ENCODE data around the gene POU4F2.

Gene POU4F2, protein sequence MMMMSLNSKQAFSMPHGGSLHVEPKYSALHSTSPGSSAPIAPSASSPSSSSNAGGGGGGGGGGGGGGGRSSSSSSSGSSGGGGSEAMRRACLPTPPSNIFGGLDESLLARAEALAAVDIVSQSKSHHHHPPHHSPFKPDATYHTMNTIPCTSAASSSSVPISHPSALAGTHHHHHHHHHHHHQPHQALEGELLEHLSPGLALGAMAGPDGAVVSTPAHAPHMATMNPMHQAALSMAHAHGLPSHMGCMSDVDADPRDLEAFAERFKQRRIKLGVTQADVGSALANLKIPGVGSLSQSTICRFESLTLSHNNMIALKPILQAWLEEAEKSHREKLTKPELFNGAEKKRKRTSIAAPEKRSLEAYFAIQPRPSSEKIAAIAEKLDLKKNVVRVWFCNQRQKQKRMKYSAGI

DNA sequence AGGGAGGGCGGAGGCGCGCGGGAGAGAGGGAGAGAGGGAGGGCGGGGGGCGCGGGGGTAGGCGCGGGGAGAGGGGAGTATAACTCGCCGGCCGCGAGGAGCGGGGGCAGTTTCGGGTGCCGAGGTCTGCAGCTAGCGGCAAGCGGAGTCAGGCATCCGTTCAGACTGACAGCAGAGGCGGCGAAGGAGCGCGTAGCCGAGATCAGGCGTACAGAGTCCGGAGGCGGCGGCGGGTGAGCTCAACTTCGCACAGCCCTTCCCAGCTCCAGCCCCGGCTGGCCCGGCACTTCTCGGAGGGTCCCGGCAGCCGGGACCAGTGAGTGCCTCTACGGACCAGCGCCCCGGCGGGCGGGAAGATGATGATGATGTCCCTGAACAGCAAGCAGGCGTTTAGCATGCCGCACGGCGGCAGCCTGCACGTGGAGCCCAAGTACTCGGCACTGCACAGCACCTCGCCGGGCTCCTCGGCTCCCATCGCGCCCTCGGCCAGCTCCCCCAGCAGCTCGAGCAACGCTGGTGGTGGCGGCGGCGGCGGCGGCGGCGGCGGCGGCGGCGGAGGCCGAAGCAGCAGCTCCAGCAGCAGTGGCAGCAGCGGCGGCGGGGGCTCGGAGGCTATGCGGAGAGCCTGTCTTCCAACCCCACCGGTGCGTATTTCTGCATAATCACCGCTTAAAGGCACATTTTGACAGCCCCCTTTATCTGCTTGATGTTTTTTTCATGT, at the start of gene POU4F2:
POU4F2 (plus strand) TSS at position 108 of the 720 bp plus-strand sequence; CDS start at position 356, 248 bp downstream.
- DNase-seq, result peak in 1 of 2 experiments; percentile 50

- peak; percentile 77 to 86 for DNase-seq
Measured at GRCh38 chr4:146590801-146591200, 47.9 kb upstream of the POU4F2 start.

- DNase-seq, result no peak
Measured at GRCh38 chr4:146592019-146592418, 46.7 kb upstream of the POU4F2 start.

DNA sequence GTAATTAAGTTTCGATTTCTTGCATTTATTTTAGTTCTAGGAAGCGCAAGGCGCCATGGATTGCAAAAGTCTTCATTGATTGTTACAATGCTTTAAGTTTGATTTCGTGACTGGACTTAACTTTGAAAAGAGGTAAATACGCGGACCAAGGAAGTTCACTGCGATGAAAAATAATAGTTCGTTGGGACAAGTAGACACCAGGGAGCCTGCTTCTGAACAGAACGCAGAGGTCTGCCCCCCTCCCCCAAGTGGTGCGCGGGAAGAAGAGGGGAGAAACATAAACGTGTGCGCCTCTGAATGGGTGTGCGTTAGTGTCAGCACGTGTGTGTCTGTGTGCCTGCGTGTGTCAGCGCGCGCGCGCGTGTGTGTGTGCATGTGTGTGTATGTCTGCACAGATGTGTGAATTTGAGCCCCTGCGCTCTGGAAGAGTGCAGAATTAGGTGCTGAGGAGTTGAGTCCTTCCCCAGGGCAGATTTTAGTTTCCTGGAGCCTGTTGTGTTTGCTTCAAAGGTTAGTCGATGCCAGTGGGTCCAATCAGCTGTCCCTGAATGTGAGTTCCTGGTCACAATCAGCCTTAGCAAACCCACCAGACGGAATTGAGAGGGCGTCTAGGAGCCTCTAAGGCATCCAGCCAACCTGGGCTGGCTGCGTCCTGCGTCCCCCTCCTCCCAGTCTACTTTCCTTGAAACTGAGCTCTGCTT, 5.8 kb upstream of the POU4F2 start:
- DNase-seq, result no peak

- no peak for DNase-seq
Measured at GRCh38 chr4:146633471-146633800, 5.3 kb upstream of the POU4F2 start.

DNA sequence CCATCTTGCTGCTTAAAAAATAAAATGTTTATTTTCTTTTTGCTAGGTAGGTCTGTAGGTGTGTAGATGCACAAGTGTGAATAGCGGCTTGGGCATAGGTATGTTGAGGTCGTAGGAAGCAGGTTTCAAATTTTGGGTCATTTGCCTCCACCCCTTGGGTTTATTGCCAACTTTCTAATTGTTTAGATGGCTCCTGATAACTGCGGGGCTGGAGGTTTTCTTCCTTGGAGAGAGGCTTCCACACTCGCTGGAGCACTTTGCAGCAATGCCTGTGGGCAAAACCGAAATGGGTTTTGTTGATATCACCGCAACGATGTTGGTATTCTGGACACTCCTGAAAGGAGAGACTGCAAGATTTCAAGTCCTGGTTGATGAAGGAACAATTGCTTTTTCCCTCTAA, 3.9 kb upstream of the POU4F2 start:
- no peak for DNase-seq

- DNase-seq, result peak in 1 of 2 experiments; percentile 31
Measured at GRCh38 chr4:146637621-146638332, 916 bp upstream of the POU4F2 start.

- DNase-seq, result no peak
Measured at GRCh38 chr4:146638333-146638785, 334 bp upstream of the POU4F2 start.

GRCh38 chr4:146639506-146639932, 826 bp downstream of the POU4F2 start:
- no peak for DNase-seq

GRCh38 chr4:146640021-146640464, 1.4 kb downstream of the POU4F2 start:
- DNase-seq, result no peak

GRCh38 chr4:146640465-146641061, 1.9 kb downstream of the POU4F2 start:
- no peak for DNase-seq

- DNase-seq, result no peak
Measured at GRCh38 chr4:146641762-146642161, 3.1 kb downstream of the POU4F2 start.

- DNase-seq, result no peak
Measured at GRCh38 chr4:146643812-146644401, 5.2 kb downstream of the POU4F2 start.

- DNase-seq, result no peak
Measured at GRCh38 chr4:146645921-146646320, 7.2 kb downstream of the POU4F2 start.

DNA sequence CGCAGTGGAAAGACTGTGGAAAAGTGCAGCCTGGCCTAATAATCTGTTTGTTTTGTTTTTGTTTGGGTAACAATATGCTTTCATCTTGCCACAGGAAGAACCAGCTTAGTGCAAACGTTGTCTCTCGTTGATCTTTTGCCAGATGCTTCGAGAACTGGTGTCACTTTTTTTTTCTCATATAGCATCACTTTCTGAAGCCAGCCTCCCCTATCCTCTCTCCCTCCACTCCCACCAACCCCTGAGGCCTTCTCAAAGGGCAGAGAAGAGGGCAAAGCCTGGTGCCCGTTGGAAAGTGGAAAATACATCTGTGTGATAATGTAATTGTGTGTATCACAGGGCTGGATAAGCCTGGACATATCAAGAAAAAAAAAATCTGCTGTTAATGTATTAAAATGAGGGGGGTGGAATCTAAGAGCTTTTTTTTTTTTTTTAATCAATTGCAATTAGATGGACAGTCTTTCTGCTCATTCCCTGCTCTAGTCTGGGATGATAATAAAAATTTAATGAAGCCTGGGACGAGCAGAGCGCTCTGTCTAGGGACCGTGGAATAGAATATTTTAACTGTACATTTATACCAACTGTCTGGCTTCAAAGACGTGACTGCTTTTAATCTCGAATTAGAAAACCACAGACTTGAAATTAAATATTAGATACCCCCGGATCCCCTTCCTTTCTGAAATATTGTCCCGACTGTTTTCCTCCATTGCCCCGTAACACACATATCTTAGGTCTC, 8.1 kb downstream of the POU4F2 start:
- no peak for DNase-seq

- DNase-seq, result peak in 1 of 2 experiments; percentile 39
Measured at GRCh38 chr4:146647615-146648460, 9.1 kb downstream of the POU4F2 start.

GRCh38 chr4:146648461-146648783, 9.7 kb downstream of the POU4F2 start:
- no peak for DNase-seq

- no peak for DNase-seq
Measured at GRCh38 chr4:146649232-146649631, 10.5 kb downstream of the POU4F2 start.

DNA sequence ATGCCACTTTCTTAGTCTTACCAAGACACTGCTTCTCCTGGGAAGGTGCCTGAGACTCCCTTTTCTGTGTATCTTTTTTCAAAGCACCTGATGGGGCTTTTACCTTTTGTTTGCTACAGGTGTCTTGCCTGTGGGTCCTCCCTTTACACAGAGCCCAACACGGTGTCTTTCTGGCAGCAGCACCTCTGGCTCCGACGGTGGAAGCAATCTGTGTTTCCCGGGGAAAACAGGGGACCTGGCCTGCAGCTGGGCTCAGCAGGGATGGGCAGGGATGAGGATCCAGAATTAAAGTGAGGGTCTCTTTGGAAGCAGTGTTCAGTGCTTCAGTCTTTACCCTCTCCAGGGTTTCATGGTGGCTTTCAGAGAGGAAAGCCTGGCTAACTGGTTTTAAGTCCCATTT, 11.3 kb downstream of the POU4F2 start:
- no peak for DNase-seq
